Suppressor macrophage (primary cell): Measurements from ENCODE around the gene HRH4.

ENCODE experiments used
- DNase-seq, 4 experiments: peaks; one replicate each; pipeline ENCODE4 v3.0.0-alpha.2; 2020 to 2022

The HRH4 gene

GRCh38 chr18:24466771-24467170 is 6.3 kb downstream of the HRH4 start:
- DNase-seq, result no peak

- no peak for DNase-seq
These were observed 9.7 kb downstream of the HRH4 start for GRCh38 chr18:24470022-24470618.

GRCh38 chr18:24470805-24471204 is 10.4 kb downstream of the HRH4 start:
- DNase-seq, result no peak

GRCh38 chr18:24472591-24472990 is 12.2 kb downstream of the HRH4 start:
- no peak for DNase-seq

- peak in 2 of 4 experiments; percentile 44 to 50 for DNase-seq
These were observed 14.0 kb downstream of the HRH4 start for GRCh38 chr18:24474406-24474805.

GRCh38 chr18:24475926-24476589 is 15.6 kb downstream of the HRH4 start:
- DNase-seq, result peak in 1 of 4 experiments; percentile 36

GRCh38 chr18:24479371-24479770 is 18.9 kb downstream of the HRH4 start:
- DNase-seq, result no peak

- DNase-seq, result no peak
These were observed 22.4 kb downstream of the HRH4 start for GRCh38 chr18:24482821-24483220.

- DNase-seq, result no peak
These were observed 25.2 kb downstream of the HRH4 start for GRCh38 chr18:24485681-24486080.

- no peak for DNase-seq
These were observed 26.2 kb downstream of the HRH4 start for GRCh38 chr18:24486684-24487083.

- DNase-seq, result peak; percentile 20 to 76 (median 64)
These were observed 28.5 kb downstream of the HRH4 start for GRCh38 chr18:24488824-24489493.

GRCh38 chr18:24490539-24490938 is 30.1 kb downstream of the HRH4 start:
- peak; percentile 13 to 44 (median 31) for DNase-seq

- DNase-seq, result no peak
These were observed 31.7 kb downstream of the HRH4 start for GRCh38 chr18:24491927-24492834.

- no peak for DNase-seq
These were observed 34.1 kb downstream of the HRH4 start for GRCh38 chr18:24494586-24494985.

- no peak for DNase-seq
These were observed 36.8 kb downstream of the HRH4 start for GRCh38 chr18:24497031-24497754.

- no peak for DNase-seq
These were observed 39.4 kb downstream of the HRH4 start for GRCh38 chr18:24499814-24500213.

- DNase-seq, result no peak
These were observed 39.8 kb downstream of the HRH4 start for GRCh38 chr18:24500217-24500616.

GRCh38 chr18:24500766-24501165 is 40.3 kb downstream of the HRH4 start:
- no peak for DNase-seq

GRCh38 chr18:24502667-24503523 is 42.5 kb downstream of the HRH4 start:
- no peak for DNase-seq

- no peak for DNase-seq
These were observed 44.0 kb downstream of the HRH4 start for GRCh38 chr18:24504401-24504800.

- no peak for DNase-seq
These were observed 45.7 kb downstream of the HRH4 start for GRCh38 chr18:24506175-24506574.
